GM12892 (cell line): Measurements from ENCODE around the gene LTB4R2.

Experiments
- DNase-seq: peaks from one replicate; pipeline ENCODE4 v3.0.0; 2011; ENCODE audit not compliant: insufficient read length
- FAIRE-seq: peaks from 2 replicates; lab custom pipeline; 2011; peaks lifted over from hg19 to GRCh38; lab: Jason Lieb, UNC
- POLR2A ChIP-seq: IDR thresholded peaks from 2 replicates; pipeline ENCODE4 v1.6.1; 2011; ENCODE audit warnings: low read depth, low read length, control low read depth
- POLR2AphosphoS5 ChIP-seq: IDR thresholded peaks from 2 replicates; pipeline ENCODE4 v1.6.1; 2011; ENCODE audit warnings: low read depth, low read length, control low read depth
- TAF1 ChIP-seq: IDR thresholded peaks from 2 replicates; pipeline ENCODE4 v1.6.1; 2011; ENCODE audit warnings: low read depth, mild to moderate bottlenecking, control low read depth, low read length, borderline replicate concordance

The LTB4R2 gene

GRCh38 chr14:24315243-24315806, 5.4 kb downstream of the LTB4R2 start:
- TF ChIP-seq POLR2A (no peak), POLR2AphosphoS5 (no peak), TAF1 (no peak)
- FAIRE-seq, result no peak
- no peak for DNase-seq

- no peak for TF ChIP-seq POLR2AphosphoS5
- no peak for TF ChIP-seq POLR2A
- no peak for TF ChIP-seq TAF1
- DNase-seq (no peak), FAIRE-seq (no peak)
Observed at GRCh38 chr14:24315807-24316596, 6.1 kb downstream of the LTB4R2 start.

GRCh38 chr14:24316597-24316950, 6.6 kb downstream of the LTB4R2 start:
- FAIRE-seq (no peak), DNase-seq (no peak)
- TF ChIP-seq POLR2AphosphoS5 (no peak), POLR2A (no peak), TAF1 (no peak)

GRCh38 chr14:24317141-24317928, 7.4 kb downstream of the LTB4R2 start:
- DNase-seq, result no peak
- no peak for TF ChIP-seq POLR2A
- TF ChIP-seq TAF1, result no peak
- no peak for TF ChIP-seq POLR2AphosphoS5
- FAIRE-seq, result no peak

DNA sequence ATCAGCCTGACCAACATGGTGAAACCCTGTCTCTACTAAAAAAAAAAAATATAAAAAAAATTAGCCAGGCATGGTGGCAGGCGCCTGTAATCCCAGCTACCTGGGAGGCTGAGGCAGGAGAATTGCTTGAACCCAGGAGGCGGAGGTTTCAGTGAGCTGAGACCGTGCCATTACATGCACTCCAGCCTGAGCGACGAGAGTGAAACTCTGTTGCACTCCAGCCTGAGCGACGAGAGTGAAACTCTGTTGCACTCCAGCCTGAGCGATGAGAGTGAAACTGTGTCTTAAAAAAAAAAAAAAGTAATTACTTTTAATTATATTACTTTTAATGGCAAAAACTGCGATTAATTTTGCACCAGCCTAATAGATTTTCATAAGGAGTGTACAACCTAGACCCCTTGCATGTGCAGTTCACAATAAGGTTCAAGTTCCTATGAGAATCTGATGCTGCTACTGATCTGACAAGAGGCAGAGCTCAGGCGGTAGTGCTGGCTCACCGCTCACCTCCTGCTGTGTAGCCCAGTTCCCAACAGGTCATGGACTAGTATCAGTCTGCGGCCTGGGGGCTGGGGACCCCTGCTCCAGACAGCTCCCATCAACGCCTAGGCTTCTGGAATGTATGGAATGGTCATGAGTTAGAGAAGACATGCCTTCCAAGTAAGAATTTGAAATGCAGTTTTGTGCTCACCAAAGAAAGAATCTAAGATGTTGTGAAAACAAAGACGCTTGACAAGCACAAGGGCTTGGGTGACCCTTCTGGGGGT, 11.5 kb downstream of the LTB4R2 start:
- no peak for DNase-seq
- no peak for FAIRE-seq
- no peak for TF ChIP-seq TAF1
- TF ChIP-seq POLR2A, result no peak
- TF ChIP-seq POLR2AphosphoS5, result no peak

GRCh38 chr14:24322672-24323071, 12.7 kb downstream of the LTB4R2 start:
- DNase-seq, result no peak
- no peak for FAIRE-seq
- TF ChIP-seq POLR2AphosphoS5 (no peak), POLR2A (no peak), TAF1 (no peak)

DNA sequence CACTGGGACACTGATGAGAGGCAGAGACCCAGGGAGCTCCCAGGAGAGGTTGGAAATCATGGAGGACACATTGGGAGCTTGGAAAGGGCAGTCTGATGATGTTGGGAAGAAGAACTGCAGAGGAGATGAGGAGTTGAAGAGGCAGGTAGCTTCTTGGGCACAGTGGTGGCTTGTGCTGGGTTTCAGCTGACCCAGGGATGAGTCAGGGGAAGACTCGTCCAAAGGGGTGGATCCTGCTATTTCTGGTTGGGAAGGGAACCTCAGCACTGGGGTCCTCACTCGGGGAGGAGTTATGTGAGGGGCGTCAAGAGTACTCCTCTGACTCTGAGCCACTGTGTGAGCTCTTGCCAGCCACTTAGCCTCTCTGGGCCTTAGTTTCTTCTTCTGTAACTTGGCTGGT, 13.4 kb downstream of the LTB4R2 start:
- FAIRE-seq (no peak), DNase-seq (no peak)
- TF ChIP-seq POLR2A (no peak), TAF1 (no peak), POLR2AphosphoS5 (no peak)

DNA sequence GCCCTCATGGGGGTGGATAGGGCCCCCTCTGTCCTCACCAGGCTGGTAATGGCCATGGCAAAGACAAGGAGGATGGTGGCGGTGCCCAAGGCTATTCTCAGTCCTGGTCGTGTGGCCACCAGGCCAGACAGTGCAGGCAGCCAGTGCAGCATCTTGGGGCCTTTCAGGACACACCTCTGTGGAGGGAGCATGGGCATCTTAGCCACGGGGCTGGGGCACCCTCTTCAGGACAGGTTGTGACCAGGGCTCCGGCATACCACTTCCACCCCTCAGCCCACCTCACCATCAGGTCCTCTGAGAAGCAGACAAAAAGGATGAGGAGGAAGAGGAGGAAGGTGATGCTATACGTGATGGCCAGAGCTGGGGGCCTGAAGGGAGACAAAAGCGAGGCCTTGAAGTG, 14.1 kb downstream of the LTB4R2 start:
- DNase-seq (no peak), FAIRE-seq (no peak)
- TF ChIP-seq POLR2A, result no peak
- TF ChIP-seq TAF1, result no peak
- no peak for TF ChIP-seq POLR2AphosphoS5

DNA sequence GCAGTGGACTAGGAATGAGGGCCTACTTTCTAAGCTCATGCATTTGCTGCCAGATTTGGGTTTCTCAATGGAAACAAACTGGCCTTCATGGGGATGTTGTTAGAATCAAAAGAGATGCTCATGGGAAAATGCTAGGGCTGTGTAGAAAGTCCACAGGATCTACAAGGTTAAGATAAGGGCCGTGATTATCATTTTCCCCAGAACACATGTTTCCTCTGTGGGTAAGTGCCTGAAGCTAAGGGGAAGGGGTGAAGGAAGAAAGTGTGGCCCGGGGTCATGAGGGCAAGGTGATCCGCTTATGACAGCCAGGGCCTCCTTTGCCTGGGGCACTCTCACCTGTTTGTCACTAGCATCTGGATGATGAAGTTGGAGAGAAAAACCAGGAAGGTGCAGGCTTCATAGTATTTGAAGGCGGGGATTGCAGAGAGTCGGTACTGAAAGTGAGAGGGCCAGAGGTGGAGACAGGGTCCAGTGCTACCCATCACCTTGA, 15.1 kb downstream of the LTB4R2 start:
- TF ChIP-seq POLR2AphosphoS5 (no peak), TAF1 (no peak), POLR2A (no peak)
- DNase-seq, result no peak
- FAIRE-seq, result no peak

GRCh38 chr14:24325963-24326362, 16.0 kb downstream of the LTB4R2 start:
- DNase-seq, result no peak
- FAIRE-seq, result no peak

More at GRCh38 chr14:24325963-24326362, 16.0 kb downstream of the LTB4R2 start:
- TF ChIP-seq TAF1, result no peak
- no peak for TF ChIP-seq POLR2A
- no peak for TF ChIP-seq POLR2AphosphoS5
